Heart left ventricle (tissue), 13 donors: ENCODE results near the gene NEK9.

Source experiments
- POLR2A ChIP-seq, 2 donors: fragments of 450-650 bp; IDR thresholded peaks; one replicate each; pipeline ENCODE4 v1.6.1; 2017; ENCODE audit warnings: antibody characterized with exemption in 2 of 2, mild to moderate bottlenecking in 2 of 2, moderate library complexity in 2 of 2
- TF ChIP-seq, protein P1 (sequence below), 12 donors: fragments of 200-600 bp; sonication (generic) in 4 of 12; IDR thresholded peaks; one replicate each; pipeline versions ENCODE4 v1.5.0 to v1.8.0; 2018 to 2022; ENCODE audit warnings: antibody characterized with exemption in 12 of 12, mild to moderate bottlenecking in 5 of 12
- donor health status: ischemic (EF 13 %, LVEDD 7.1; RV severe dilation, severe dysfunction).
- donor health status: DM: no; HTN: yes; CAD: no.
- donor health status: DM: no; HTN: no; CAD: no.
- donor health status: ischemic (EF 25% LVEDD 6.9; RV normal size, moderate dysfunction).
- donor health status: ischemic (EF 25% LVEDD 5.7; RV mildly dilated, moderate dysfunction).
- donor health status: ischemic (EF 35%, LVEDD 5.7; RV mildly dilated, moderate dysfunction).
- donor health status: nonischemic (EF 11% LVEDD 7.7; RV severe dilation, severe dysfunction).
- donor health status: DM: yes; HTN: yes; CAD: no.
- donor health status: PGD.
- donor health status: ischemic (EF 29% LVEDD 5.4; RV normal size, mild dysfunction).
- donor health status: nonischemic (EF 23%, LVEDD 6.1; RV moderate dilation, normal function).

DNA sequence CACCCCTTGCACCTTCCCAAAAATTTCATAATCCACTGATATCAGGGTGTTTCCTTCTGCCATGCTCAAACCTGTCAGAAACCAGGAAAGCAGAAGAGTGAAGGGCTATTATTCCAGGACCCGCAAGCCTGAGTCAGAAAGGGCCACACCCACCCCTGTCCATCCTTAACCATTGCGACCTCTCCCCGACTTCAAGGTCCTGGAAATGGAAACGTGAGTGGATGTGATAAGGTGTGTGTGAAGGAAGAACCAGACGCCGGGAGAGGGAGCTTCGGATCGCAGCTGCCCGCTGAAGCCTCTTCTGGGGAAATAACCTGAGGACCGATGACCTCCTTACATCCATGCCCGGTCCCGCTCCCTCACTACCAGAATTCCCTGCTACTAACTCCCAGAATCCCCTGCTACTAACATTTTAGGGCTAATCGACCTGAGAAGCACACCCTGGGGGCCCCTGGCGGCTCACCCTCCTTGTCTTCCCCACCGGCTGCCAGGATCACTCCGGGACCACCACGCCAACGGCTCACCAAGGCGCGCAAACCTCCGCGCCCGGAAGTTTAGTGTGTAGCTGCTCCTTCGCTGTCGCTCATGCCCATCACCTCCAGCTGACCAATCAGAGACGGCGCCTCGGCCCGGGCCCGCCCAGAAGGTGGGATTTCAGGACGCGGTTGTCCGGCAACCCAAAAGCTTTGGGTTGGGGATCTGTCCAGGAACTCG is 63.2 kb downstream of the NEK9 start, which contains the start of gene ACYP1:
- TF ChIP-seq, protein P1, sequence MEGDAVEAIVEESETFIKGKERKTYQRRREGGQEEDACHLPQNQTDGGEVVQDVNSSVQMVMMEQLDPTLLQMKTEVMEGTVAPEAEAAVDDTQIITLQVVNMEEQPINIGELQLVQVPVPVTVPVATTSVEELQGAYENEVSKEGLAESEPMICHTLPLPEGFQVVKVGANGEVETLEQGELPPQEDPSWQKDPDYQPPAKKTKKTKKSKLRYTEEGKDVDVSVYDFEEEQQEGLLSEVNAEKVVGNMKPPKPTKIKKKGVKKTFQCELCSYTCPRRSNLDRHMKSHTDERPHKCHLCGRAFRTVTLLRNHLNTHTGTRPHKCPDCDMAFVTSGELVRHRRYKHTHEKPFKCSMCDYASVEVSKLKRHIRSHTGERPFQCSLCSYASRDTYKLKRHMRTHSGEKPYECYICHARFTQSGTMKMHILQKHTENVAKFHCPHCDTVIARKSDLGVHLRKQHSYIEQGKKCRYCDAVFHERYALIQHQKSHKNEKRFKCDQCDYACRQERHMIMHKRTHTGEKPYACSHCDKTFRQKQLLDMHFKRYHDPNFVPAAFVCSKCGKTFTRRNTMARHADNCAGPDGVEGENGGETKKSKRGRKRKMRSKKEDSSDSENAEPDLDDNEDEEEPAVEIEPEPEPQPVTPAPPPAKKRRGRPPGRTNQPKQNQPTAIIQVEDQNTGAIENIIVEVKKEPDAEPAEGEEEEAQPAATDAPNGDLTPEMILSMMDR (IDR thresholded peaks at IDR 0.05), result no peak
- TF ChIP-seq POLR2A (IDR thresholded peaks at IDR 0.05), result no peak
